H1 (cell line): ENCODE data around the gene ZNF771.
"Not testable (repeated sequence)": the region's sequence is repeated elsewhere in the genome, so short reads cannot be mapped to it uniquely, and the experiment has no call there.

Source experiments
- CTCF ChIP-seq, 3 experiments: IDR thresholded peaks; 1 replicate in 2 of 3; 2 replicates in 1 of 3; pipeline versions ENCODE4 v1.5.1 to v1.6.1; 2011; ENCODE audit warnings: low read length in 3 of 3, mild to moderate bottlenecking in 3 of 3, inconsistent platforms in 2 of 3, low read depth in 1 of 3, moderate library complexity in 1 of 3; ENCODE audit not compliant: insufficient read depth in 1 of 3; ENCODE audit errors: control extremely low read depth in 1 of 3
- EP300 ChIP-seq, 2 experiments: IDR thresholded peaks; 1 replicate in 1 of 2; 2 replicates in 1 of 2; pipeline ENCODE4 v1.6.1; 2011 to 2012; ENCODE audit warnings: low read depth in 2 of 2, low read length in 2 of 2, mild to moderate bottlenecking in 2 of 2, borderline replicate concordance in 1 of 2, inconsistent platforms in 1 of 2, moderate library complexity in 1 of 2
- GTF2F1 ChIP-seq: IDR thresholded peaks from 2 replicates; pipeline ENCODE4 v1.6.1; 2012; ENCODE audit warnings: low read depth, low read length, improper control_type of control experiment, borderline replicate concordance
- SP1 ChIP-seq: IDR thresholded peaks from 2 replicates; pipeline ENCODE4 v1.6.1; 2011; ENCODE audit warnings: low read depth, low read length
- TAF7 ChIP-seq: optimal IDR thresholded peaks from 2 replicates; pipeline ENCODE3; 2011; ENCODE audit warnings: low read depth, mild to moderate bottlenecking, inconsistent platforms, low read length, moderate library complexity, borderline replicate concordance

- not testable (repeated sequence) for TF ChIP-seq EP300 (IDR thresholded peaks at IDR 0.05; ENCODE audit: borderline replicate concordance in 1 of 2, low read depth in 2 of 2, low read length in 2 of 2); SP1; GTF2F1; CTCF (IDR thresholded peaks at IDR 0.05; ENCODE audit: control extremely low read depth in 1 of 3, insufficient read depth in 1 of 3, low read depth in 1 of 3, low read length in 3 of 3); TAF7
These were observed 10.8 kb upstream of the ZNF771 start for GRCh38 chr16:30396627-30397026.
